Right hindlimb (tissue), 1 donor: Measurements from ENCODE around the gene RGL4.

ENCODE experiments used
- DNase-seq: peaks from one replicate; pipeline ENCODE4 v3.0.0-alpha.2; 2018

RGL4 gene

GRCh38 chr22:23744485-23744884 lies 53.7 kb downstream of the RGL4 start:
- DNase-seq, result no peak

GRCh38 chr22:23745791-23746190 lies 55.0 kb downstream of the RGL4 start:
- no peak for DNase-seq
